Thyroid gland (tissue), 4 donors: Measurements from ENCODE around the gene WNK2.

Experiments
- POLR2A ChIP-seq, 2 donors: fragments of 450-650 bp; IDR thresholded peaks; one replicate each; pipeline ENCODE4 v1.6.1; 2017; ENCODE audit warnings: antibody characterized with exemption in 2 of 2, mild to moderate bottlenecking in 2 of 2, moderate library complexity in 1 of 2
- TF ChIP-seq, protein P1 (sequence below), 6 experiments: fragments of 200-600 bp in 3 of 6; fragments of 450-650 bp in 3 of 6; sonication (generic) in 3 of 6; IDR thresholded peaks; one replicate each; pipeline ENCODE4 v1.5.1; 2016 to 2019; ENCODE audit warnings: antibody characterized with exemption in 6 of 6, mild to moderate bottlenecking in 2 of 6, inconsistent platforms in 1 of 6, moderate library complexity in 1 of 6

- TF ChIP-seq, protein P1, sequence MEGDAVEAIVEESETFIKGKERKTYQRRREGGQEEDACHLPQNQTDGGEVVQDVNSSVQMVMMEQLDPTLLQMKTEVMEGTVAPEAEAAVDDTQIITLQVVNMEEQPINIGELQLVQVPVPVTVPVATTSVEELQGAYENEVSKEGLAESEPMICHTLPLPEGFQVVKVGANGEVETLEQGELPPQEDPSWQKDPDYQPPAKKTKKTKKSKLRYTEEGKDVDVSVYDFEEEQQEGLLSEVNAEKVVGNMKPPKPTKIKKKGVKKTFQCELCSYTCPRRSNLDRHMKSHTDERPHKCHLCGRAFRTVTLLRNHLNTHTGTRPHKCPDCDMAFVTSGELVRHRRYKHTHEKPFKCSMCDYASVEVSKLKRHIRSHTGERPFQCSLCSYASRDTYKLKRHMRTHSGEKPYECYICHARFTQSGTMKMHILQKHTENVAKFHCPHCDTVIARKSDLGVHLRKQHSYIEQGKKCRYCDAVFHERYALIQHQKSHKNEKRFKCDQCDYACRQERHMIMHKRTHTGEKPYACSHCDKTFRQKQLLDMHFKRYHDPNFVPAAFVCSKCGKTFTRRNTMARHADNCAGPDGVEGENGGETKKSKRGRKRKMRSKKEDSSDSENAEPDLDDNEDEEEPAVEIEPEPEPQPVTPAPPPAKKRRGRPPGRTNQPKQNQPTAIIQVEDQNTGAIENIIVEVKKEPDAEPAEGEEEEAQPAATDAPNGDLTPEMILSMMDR (IDR thresholded peaks at IDR 0.05), result no peak
- TF ChIP-seq POLR2A (IDR thresholded peaks at IDR 0.05), result no peak
These were observed 148.4 kb downstream of the WNK2 start for GRCh38 chr9:93332317-93332716.
